ENCODE data around the gene SCYGR3.

DNA sequence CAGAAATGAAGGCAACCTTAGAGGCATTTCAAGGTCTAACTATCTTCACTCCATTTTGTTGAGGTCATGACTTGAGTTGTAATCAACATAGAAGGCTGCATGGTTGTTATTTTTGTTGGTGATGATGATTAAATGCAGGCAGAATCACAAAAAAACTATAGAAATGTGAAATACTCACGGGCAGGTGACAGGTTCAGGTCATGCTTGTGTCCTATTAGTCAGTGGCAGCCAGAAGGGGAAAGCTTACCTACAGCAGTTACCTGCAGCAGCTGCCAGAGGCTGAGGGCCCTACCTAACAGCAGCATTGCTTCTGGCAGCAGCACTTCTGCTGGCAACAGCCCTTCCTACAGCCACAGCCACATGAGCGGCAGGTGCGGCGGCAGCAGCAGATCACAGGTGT, 394 bp downstream of the SCYGR3 start:
- TF ChIP-seq, protein P1, sequence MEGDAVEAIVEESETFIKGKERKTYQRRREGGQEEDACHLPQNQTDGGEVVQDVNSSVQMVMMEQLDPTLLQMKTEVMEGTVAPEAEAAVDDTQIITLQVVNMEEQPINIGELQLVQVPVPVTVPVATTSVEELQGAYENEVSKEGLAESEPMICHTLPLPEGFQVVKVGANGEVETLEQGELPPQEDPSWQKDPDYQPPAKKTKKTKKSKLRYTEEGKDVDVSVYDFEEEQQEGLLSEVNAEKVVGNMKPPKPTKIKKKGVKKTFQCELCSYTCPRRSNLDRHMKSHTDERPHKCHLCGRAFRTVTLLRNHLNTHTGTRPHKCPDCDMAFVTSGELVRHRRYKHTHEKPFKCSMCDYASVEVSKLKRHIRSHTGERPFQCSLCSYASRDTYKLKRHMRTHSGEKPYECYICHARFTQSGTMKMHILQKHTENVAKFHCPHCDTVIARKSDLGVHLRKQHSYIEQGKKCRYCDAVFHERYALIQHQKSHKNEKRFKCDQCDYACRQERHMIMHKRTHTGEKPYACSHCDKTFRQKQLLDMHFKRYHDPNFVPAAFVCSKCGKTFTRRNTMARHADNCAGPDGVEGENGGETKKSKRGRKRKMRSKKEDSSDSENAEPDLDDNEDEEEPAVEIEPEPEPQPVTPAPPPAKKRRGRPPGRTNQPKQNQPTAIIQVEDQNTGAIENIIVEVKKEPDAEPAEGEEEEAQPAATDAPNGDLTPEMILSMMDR (IDR thresholded peaks at IDR 0.05 in 4 of 5, conservative IDR thresholded peaks at IDR 0.05 in 1 of 5), result no peak
- TF ChIP-seq POLR2A (IDR thresholded peaks at IDR 0.05), result no peak
